GM21367 (cell line): Measurements from ENCODE around the gene MAEA.
"Not testable (repeated sequence)": the region's sequence is repeated elsewhere in the genome, so short reads cannot be mapped to it uniquely, and the experiment has no call there.

Source experiments
- ATAC-seq: cut with Tn5 transposase; IDR thresholded peaks from one replicate; pipeline ENCODE4 v1.9.1; 2021; ENCODE audit not compliant: unreplicated experiment

Gene MAEA

DNA sequence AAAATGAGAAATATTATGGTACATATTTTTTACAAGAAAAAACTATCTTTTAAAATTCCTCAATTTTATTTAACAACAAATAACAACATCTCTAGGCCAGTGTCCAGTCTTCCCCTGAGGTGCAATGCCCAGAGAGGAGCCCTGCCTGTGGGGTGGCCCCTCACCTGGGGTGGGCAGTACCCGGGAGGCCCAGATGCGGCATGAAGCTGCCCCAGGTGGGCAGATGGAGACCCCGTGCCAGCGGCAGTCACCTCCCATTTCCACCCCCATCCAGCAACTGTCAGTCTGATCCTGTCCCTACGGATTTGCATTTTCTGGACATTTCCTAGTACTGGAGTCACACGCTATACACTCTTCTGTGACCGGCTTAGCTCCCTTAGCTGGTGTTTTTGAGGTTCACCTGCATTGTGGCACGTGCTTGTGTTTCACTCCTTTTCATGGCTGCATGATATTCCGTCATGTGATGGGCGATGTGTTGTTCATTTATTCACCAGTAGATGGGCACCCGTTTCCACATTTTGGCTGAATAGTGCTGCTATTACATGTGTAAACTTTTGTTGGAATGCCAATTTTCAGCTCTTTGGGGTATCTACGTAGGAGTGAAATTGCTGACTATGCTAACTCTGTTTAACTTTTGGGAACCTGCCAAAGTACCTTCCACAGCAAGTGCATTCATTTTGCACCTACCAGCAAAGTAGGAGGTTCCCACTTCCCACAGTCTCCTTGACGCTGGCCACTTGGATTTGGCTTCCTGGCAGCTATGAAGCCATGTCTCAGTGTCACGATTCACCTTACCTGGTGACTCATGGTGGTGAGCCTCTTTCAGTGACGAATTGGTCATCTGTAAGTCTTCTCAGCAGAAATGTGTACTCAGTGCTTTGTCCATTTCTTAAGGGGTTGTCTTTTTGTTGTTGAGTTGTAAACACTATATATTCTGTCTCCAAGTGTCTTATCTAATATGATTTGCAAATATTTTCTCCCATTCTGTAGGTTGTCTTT lies 11.7 kb upstream of the MAEA start:
- no peak for ATAC-seq

DNA sequence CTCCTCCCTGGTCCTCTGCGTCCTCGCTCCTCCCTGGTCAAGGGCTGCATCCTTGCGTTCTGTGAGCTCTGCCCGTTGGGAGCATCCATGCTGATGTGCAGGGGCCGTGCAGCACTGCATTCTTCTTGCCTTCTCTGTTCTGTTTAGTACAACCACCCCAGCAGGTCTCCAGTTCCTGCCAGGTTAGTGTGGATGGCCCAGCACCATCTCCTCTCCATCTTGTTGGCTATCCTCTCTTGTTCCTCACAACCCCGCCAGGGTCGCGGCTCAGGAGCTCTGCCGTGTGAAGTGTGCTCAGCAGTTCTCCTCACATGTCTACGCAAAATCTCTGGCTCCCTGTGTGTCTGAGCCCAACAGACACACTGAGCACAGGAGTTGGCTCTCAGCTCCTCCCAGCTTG lies 10.4 kb upstream of the MAEA start:
- ATAC-seq = no peak

DNA sequence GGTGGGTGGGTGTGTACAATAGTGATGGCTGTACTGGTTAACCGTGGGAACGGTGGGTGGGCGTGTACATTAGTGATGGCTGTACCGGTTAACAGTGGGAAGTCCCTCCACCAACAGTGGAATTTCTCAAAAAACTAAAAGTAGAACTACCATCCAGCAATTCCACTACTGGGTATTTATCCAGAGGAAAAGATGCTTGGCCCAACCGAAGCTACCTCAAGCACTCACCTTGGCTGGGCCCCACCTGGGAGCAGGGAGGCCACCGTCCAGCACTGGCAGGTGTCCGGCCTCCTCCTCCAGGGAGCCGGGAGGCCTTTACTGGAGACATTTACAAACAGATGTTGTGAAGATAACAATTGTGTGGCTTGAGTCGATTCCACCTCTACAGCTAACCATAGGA lies 6.0 kb upstream of the MAEA start:
- no peak for ATAC-seq

DNA sequence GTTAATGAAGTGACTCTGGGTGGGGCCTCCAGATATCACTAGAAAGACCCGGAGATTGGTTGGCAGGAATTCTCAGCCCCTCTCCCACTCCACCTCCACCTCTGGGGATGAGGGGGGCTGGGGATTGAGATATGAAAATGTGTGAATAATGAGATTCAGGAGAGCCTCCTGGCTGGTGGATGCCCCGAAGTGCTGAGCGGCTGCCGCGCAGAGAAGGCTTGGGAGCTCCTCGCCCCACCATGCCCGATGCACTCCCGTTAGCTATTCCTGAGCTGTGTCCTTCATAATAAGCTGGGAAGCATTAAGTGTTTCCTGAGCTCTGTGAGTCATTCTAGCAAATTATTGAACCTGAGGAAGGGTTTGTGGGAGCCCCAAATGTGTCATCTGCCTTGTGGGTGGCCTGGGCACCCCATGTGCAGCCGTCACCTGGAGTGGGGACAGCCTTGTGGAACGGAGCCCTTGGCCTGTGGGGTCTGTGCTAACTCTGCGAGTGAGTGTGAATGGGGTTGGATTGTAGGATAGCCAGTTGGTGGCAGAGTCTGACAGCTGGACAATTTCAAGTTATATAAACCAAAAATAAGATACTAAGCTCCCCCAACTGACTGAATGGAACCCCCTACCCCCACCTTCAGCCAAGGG lies 4.4 kb upstream of the MAEA start:
- ATAC-seq = no peak

DNA sequence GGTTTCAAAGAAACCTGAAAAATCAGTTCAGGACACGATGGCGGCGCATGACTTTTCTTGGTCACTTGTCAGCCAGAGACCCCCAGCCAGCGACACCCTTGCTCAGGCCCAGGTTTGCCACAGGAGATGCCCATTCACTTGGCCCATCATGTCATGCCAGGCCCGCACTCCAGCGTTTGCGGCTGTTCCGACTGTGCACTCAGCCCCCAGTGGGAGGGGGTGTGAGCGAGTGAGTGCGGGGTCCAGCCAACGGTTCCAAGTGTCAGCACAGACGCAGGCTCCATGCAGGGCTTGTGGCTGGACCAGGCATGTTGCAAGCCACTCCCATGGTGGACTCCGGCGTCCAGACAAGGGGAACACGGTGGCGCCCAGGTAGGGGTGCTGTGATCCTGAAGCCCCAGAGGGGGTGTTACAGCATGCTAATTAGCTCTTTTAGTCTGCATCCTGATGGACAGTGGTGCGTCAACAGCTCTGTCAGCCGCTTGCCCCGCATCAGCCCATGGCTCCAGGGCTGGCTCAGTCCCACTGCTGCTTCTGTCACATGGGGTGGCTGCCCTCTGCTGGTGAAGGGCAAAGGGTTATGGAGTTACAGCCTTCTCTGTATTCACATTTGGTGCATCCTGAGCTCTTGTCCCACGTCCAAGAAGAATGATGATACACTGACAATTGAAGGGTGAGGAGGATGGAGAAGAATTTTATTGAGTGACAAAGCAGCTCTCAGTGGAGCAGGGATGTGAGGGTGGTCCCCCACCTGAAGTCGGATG lies 3.7 kb upstream of the MAEA start:
- ATAC-seq = no peak

DNA sequence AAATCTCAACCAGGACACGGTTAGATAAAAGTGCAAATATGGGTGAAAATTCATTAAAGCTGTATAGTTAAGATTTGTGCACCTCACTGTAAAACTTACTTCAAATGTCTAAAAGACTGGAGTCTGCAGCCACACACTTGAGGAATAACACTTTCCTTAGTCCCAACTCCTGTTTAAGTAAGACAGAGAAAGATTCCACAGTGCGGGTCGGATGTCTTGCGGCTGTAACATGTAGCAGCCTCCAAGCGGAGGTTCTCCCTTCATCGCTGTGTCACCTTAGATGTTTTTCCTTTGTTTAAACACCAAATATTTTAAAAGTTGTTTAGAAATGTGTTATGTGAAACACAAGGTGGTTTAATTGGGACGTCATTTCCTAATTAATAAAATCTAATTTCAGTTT lies 905 bp upstream of the MAEA start:
- no peak for ATAC-seq

DNA sequence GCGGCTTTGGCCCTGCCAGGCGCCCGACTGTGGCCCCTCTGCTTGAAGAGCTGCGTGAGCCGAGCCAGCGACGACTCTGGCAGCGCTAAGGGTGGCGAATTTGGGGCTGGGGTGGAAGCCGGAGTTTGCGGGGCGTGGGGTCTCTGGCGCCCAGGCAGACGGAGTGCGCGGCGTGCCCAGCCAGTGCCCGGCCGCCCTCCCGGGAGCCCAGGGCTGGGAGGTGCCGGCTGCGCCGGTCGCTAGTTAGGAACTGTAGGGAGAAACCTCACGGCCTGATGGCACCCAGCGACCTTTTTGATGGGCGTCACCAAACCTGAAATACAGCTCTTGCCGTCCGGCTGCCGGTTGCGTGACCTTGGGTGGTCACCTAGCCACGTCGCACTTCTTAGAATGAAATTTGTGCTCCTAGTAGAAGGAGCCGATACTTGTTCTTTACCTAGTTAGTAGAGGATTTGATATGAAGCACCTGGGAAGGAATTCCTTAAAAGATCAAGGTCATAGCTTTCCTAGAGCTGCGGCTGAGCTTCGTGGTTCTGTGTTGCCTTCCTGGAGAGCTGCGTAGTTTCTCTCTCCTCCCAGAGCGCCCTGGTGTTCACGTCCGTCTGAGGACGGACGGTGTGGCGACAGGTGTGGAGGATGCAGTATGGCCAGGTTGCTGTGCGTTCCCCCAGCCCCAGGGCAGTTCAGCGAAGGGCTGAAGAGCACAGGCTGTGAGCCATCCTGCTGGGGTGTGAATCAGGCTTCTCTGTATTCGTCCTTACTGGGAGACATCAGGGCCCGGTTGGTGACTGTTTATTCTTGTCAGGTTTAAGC lies 680 bp downstream of the MAEA start:
- no peak for ATAC-seq

DNA sequence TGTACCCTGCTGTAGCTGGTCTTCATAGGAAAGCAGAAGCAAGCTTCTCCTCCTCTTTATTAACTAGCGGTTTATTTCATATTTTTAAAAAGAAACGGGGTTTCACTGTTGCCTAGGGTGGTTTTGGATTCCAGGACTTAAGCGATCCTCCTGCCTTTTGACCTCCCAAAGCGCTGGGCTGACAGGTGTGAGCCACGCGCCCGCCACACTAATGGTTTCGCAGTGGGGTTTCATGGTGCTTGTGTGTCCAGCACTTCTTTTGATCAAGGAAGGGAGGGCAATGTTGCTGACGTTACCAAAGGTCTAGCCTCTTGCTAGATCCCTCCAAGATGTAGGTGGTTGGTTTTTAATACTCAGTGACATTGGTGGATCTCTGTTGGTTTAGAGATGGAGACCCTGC lies 1.4 kb downstream of the MAEA start:
- no peak for ATAC-seq

DNA sequence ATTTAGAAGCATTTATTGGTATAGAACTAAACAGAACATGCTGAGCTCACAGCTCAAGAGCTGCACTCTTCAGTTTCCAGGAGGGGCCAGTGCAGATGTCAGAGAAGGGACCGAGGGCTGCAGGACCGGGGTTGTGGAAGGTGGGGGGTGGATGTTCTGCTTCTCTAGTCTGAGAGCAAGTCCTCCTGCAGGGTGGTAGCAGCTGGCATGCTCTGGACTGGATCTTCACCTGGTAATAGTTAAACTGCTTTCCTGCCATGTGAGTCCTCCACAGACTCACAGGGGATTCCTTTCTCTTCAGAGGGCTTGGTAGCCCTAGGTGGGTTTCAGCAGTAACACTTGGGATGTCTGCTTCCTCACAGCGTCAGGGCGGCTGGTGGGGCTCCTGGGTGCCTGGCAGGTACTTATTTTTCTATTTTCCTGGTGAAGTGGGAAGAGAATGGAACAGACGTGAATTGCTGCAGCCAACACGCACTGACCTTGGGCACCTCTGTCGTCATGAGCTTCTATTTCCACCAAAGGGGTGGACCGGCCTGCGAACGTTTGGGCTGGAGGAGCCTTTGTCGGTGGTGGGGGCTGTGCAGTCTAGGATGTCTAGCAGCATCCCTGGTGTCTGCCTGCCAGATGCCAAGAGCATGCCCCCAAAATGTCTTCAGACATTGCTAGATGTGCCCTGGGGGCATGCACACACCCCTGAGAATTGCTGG lies 2.5 kb downstream of the MAEA start:
- no peak for ATAC-seq

DNA sequence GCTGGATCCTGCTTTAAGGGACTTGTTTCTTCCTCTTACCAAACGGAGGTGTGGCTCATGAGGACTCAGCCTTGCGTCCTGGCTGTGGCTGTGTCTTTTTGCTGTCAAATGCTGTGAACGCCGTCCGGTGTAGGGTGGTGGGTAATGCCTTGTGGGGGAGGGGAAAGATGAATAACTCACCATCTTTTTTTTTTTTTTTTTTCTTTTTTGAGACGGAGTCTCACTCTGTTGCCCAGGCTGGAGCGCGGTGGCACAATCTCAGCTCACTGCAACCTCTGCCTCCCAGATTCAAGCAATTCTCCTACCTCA lies 3.0 kb downstream of the MAEA start:
- not testable (repeated sequence) for ATAC-seq

DNA sequence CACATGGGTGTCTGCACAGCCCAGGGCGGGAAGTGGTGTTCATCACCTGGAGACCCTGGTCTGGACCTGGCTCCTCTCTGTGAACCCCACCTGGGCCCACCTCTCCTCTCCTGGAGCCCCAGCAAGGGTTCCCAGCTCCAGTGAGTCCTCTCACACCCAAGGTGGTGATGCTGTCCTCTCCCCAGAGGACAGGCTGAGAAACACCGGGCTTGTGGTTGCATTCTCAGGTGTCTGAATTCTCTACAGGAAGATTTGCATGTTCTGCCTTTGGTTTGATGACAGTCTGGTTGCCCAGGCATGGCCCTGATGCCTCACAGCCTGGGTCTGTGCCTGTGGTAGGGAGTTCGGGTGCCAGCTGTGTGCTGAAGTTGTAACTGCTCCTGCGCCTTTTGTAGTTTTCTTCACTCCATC lies 3.8 kb downstream of the MAEA start:
- ATAC-seq = no peak

DNA sequence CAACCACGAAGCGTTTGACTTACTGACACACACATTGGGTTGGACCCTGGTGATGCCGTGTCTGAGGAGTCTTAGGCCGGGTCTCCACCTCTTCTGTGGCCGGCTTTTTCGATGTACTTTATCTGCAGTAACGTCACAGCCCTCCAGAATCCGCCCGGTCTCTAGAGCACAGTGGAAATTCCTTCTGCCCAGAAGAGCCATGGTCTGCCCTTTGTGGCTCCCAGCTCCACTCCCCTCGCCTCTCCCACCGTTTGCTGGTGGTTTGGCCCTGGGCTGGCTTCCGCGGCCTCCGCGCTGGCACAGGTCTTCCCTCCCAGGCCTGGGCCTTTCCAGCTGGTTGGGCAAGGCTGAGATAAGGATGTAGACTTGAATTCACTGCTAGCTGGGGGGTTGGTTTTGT lies 4.3 kb downstream of the MAEA start:
- ATAC-seq = no peak

DNA sequence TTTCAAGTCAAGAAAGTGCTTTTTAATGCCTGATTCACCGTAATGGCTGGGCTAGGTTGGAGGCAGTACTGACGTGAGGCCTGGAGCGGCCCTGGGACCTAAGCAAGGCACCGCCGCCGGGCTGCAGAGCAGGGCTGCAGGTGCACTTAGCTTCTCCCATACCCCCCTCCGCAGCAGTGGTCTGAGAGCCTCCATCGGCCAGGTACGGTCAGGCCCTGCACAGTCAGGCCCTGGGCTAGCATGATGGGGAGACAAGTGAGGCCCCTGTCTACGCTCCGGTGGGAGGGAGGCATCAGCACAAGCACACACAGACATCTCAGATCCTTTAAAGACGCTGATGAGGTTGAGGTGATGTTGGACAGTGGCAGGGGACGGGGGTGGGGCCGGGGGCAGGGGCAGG lies 4.7 kb downstream of the MAEA start:
- no peak for ATAC-seq

DNA sequence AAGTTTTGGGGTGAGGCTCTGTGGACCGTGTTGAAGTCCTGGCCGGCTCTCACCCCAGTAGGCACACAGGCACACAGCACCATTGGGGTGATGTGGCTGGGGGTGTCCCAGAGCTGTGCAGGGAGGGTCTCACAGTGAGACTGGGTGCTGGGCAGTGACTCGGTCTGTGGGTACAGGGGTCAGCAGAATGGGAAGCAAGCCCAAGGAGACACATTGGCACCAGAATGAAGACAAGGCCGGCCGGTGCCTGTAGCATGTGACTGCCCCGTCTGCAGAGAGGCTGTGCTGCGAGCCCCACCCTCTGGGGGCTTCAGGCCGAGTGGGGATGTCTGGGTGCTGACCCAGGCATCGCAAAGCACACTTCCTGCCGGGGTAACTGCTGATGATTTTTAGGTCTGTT lies 5.2 kb downstream of the MAEA start:
- ATAC-seq = no peak

DNA sequence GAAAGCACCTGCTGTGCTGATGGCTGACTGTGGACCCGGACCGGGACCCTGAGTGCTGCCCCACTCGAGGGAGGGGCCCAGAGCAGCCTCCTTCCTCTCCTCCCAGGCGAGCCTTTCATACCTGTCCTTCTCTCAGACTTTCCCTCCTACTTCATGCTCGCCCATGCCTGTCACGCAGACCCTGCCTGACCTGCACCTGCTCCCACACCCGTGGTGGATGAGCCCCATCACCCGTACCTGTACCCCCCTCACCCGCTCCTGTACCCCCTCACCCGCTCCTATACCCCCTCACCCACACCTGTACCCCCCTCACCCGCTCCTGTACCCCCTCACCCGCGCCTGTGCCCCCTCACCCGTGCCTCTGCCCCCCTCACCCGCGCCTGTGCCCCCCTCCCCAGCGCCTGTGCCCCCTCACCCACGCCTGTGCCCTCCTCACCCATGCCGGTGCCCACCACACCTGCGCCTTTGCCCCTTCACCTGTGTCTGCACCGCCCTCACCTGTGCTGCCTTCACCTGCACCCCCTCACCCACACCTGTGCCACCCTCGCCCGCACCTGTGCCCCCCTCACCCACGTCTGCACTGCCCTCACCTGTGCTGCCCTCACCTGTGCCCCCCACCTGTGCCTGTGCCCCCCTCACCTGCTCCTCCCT lies 5.8 kb downstream of the MAEA start:
- ATAC-seq = no peak

DNA sequence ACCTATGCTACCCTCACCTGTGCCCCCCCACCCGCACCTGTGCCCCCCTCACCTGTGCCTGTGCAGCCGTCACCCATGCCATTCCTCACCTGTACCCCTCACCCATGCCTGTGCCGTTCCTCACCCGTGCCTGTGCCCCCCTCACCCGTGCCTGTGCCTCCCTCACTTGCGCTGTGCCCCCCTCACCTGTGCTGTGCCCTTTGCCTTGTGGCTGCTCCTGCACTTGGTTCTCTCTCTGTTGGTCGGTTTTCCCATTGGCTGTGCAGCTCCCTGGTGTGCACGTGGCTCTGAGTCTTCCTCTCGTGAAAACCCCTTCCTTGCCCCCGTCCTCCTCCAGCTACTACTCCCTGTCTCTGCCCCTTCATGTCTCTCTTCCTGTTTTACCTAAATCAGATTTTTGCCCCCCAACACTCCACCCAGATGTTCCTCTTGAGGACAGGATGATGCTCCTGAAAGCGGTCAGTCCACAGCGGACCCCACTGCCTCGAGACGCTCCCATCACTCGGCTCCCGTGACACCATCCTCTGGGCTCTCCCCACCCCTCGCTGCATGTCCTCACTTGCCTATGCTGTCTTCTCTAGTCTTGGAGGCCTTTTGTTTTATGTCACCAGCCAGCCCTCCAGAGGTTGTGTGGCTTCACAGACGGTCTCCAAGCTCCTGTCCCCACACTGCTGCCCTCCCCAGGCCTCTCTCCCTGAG lies 6.8 kb downstream of the MAEA start:
- no peak for ATAC-seq

DNA sequence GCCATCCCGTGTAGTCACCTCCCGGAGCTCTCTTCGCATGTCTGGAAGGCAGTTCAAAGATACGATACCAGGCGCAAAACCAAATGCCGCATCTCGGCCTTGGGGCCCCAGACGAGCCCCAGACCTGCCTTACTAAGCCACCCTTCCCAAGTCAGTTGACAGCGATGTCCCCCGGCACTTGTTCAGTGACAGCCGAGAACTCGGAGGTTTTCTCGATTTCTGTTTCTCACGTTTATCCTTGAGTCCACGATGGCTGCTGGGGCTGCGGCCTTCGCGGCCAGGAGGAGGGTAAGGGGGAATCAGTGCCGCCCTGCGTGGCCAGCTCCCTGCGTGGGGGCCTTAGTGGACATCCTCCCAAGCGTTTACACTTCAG lies 7.3 kb downstream of the MAEA start:
- ATAC-seq = no peak

DNA sequence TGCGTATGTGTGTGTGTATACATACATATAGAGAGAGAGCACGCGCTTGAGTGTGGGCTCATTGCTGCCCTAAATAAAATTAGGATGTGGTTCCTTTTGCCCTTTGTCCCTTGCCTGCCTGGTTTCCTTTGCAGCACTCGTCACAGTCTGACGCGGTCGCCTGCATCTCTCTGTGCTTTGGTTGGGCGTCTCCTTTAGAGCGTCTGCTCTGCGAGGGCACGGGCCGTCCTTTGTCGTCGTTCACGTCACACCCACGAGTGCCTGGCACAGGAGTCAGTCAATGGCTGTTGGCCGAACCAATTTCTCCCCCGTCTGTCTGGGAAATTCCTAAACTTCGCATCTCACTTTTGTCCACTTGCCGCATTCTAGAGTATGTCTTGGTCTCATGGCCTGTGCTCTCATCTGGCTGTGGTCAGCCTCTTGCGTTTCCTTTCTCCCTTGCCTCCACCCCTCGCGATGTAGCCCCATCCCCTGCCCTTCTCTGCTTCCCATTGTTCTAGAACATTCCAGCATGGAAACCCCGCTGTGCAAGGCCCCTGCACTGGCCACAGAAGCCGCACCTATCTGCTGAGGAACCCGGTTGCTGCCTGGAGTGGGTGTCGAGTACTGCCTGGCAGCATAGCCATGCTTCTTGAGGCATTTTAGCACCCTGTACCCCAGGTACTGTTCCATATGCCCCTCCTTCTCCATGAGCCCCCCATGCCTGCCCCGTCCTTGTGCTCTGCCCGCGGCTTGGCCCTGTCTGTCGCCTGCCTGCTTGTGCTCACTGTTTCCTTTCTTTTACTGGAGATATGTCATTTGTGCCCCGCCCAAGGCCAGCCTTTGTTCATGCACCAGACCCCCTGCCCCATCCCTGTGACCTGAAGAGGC lies 8.0 kb downstream of the MAEA start:
- ATAC-seq = no peak
